Measurements from ENCODE around the gene SHISA6.

SHISA6 gene

DNA sequence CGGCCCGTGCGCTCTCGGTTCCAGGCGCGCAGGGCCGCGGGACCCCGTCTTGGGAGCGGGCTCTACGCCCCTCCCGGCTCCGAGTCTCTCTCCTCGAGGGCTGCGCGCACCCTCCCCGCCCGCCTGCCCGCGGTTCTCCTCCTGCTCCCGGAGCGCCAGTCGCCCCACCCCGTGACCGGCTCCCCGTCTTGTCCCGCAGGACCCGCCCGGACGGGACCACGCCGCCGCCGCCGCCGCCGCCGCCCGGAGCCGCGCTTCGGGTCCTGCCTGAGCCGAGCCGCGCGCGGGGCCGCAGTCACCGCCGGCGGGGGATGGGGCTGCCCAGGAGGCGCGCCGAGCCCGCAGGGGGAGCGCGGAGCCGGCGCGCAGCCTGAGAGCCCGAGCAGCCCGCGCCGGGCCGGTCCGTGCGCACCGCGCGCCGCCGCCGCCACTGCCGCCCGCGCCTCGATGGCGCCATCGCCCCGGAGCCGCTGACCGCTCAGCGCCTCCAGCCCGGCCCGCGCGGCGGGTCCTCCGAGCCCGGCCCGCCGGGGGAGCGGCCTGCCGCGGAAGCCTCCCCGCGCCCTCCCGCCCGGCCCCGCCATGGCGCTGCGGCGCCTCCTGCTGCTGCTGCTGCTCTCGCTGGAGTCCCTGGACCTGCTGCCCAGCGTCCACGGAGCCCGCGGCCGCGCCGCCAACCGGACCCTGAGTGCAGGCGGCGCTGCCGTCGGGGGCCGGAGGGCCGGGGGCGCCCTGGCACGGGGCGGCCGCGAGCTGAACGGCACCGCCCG is at the start of gene SHISA6:
Gene SHISA6, plus strand, starts transcription at position 373 of the 770 bp plus-strand sequence.
- no peak for DNase-seq

DNA sequence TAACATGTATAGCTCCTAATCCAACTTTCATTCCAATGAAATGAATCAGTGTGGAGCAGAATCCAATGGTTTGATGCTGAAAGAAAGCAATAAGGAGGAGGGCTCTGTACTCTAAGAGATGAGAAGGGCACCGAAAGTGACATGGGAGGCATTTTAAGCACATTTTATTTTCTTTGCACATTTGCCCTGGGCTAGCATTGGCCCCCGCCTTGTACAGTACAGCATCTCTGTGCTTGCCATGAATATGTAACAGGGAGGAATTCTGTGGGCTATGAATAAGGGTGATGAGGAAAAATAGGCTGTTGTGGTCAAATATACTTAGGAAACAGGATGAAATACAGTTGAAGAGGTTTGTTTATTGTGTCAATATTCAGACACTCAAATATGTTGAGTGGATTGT is 45.2 kb upstream of the SHISA6 start:
- no peak for DNase-seq

GRCh38 chr17:11204991-11205390 is 36.0 kb upstream of the SHISA6 start:
- DNase-seq, result no peak

DNA sequence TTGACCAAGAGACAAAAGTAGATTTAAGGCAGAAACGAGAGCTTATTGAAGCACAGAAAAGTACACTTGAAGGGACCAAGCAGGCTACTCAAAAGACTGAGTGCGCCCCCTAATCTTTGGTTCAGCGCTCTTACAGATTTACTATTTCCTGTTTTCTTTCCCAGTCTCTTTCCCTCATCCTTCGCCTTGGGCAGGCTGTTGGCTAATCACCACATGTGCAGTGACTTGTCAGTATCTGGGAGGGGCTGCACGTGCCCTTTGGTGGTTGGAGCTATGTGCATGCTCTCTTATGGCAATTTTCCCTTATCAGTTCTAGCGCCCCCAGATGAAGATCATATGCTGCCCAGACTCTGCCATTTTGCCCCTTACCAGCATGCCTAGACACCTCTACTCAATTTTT is 35.4 kb upstream of the SHISA6 start:
- no peak for DNase-seq

- no peak for DNase-seq
Observed at GRCh38 chr17:11209906-11210305, 31.1 kb upstream of the SHISA6 start.

GRCh38 chr17:11212792-11213191 is 28.2 kb upstream of the SHISA6 start:
- no peak for DNase-seq

GRCh38 chr17:11216976-11217375 is 24.0 kb upstream of the SHISA6 start:
- no peak for DNase-seq

GRCh38 chr17:11221196-11221595 is 19.8 kb upstream of the SHISA6 start:
- DNase-seq, result no peak

GRCh38 chr17:11221721-11222120 is 19.3 kb upstream of the SHISA6 start:
- no peak for DNase-seq

DNA sequence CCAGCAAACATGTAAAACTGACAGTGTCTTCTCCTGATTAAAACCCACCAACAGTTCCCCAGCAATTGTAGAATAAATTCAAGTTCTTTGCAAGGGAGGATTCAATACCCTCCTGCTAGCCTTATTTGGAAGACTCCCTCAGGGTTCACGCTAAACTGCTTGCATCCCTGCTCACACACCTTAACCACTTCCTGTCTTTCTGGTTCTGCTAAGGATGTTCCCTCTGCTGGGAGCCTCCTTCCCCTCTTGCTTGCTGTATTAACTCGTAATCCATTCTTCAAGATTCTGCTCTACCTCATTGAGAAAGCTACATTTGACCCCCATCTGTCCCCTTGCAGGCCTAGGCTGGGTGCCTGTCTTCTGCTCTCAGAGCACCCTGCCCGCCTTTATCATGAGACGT is 2.3 kb upstream of the SHISA6 start:
- no peak for DNase-seq

- DNase-seq, result no peak
Observed at GRCh38 chr17:11239379-11239970, 1.5 kb upstream of the SHISA6 start.

DNA sequence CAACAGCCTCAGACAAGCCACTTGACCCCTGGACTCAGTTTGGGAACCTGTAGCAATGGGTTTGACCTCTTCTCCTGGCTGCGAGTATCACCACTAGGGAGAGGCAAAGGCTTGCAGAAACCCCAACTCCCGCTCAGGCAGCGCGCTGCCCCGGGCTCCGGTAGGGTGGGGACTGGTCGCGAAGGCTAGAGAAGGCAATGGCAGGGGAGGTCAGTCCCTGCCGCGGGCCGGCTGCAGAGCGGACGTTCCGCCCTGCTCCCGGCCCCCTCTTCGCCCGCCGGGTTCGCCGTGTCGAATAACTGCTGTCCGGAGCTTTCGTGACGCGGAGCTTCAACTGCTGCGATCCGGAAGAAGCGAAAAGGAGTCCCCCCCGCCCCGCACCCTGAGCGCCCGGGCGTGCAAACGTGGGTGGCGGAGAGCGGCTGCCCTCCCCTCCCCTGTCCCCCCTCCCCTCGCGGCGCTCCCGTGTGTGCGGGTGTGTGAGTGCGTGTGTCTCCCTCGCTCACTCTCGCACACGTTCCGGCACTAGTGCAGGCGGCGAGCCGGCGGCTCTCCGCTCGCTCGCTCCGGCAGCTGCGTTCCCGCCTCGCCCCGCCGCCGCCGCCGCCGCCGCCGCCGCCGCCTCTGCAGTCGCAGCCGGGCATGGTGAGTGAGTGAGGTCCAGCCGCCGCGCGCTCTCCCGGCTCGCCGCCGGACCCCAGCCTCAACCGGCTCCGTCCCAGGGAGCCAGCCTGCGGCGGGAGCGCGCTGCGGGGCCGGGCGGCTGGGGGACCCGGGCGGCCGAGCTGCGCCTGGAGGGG is 772 bp upstream of the SHISA6 start:
- DNase-seq, result no peak

DNA sequence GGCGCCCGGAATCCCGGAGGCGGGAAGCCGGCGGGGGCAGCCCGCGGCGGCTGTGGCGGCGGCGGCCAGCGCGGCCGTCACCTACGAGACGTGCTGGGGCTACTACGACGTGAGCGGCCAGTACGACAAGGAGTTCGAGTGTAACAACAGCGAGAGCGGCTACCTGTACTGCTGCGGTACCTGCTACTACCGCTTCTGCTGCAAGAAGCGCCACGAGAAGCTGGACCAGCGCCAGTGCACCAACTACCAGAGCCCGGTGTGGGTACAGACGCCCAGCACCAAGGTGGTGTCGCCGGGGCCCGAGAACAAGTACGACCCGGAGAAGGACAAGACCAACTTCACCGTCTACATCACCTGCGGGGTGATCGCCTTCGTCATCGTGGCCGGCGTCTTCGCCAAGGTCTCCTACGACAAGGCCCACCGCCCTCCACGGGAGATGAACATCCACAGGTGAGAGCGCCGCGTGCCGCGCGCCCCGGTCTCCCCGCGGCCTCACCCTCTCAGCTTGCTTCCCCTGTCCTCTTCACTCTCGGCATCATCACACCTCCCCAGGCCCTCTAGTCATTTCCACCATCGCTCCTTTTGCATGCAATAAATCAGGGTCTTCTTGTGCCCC is 706 bp downstream of the SHISA6 start:
- no peak for DNase-seq

DNA sequence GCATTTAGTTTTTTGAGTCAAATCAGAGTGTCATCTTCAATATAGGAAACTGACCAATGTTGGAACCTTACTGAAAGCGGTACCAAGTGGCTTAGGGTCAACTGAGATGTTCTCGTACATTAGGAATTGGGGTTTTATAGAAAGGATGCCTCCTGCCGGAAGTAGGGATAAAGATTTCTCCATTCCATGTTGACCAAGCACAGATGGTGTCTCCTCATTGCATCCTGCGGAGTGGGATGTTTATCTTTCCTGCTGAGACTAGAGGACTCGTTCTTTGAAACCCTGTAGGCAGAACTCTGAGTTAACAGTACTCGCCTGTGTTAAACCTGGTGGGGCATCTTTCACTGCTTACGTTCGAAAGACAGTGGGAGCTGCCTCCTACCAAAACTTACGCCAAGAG is 1.4 kb downstream of the SHISA6 start:
- DNase-seq, result no peak

DNA sequence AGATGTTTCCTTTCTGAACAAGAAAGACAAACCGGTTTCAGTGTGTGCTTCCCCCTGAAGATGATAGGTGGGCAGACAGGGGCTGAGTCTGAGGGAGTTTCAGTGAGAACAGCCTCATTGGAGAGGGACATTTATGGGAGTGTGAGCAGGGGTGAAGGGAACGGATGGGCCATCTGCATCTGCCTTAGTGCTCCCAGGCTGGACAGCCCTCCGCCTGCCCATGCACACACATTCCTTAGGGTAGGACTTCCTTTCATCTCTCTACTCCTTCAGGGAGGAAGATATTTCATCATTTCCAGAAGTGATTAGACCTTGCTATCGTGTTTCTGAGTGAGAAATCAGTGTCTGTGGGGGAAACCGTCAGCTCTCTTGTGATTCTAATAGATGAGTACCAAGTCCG is 3.8 kb downstream of the SHISA6 start:
- no peak for DNase-seq

DNA sequence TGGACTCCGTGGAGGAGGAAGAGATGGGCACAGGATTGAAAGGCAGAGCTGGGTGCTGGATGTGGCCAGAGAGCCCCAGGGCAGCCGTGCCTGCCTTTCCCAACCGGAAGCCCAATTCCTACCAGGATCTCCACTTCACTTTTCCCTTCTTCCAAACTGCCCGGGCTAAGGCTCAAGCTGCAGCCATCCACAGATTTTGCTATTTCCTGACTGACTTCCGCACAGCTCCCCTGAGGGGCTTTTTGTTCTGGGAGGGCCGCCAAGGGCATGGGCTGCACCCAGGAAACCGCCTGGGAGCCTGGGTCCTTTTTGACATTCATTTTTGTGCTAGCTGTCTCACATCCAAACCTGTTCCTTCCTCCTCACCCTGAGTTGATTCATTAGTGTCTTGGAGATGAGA is 4.2 kb downstream of the SHISA6 start:
- no peak for DNase-seq

DNA sequence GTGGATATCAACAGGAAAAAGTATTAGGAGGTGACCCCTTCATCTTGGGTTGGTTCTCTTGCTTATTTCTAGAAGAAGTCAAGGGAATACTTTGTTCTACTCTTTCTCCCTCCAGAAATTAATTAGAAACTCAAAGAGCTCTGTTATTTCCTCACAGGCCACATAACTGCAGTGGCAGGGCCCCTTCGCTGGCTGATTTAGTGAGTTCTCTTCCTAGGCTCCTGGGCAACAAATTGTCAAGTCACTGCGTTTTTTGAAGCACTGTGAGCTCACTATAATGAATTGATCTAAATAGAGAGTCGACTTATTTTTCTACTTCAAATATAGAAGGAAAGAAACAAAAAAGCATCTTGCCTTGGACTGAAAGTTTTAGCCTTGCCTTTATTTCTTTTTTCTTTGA is 4.8 kb downstream of the SHISA6 start:
- no peak for DNase-seq

- DNase-seq, result no peak
Observed at GRCh38 chr17:11250161-11250560, 9.1 kb downstream of the SHISA6 start.

DNA sequence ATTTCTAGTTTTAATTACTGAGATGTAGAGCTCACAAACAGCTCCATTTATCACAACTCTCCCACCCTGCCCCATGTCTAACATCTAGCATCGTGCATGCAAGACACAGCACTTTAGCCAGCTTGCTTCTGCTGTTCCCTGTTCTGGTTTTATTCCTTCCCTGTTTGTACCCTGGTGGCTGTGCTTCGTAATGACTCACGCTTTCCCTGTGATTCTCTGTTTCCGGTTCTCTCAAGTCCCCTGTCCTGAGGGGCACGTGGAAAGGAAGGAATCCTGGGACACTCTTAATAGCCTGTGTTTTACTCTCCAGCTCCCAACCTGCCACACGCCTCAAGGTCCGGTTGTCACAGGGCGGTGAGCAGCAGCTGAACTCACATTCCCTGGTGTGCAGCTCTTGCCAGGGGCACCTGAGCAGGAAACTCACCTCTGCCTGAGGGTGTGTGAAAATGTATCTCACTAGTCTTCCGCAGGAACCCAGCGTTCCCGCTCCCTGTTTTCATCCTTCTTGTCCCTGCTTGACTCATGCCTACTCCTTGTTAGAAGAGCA is 10.6 kb downstream of the SHISA6 start:
- no peak for DNase-seq

GRCh38 chr17:11252146-11252545 is 11.1 kb downstream of the SHISA6 start:
- no peak for DNase-seq

DNA sequence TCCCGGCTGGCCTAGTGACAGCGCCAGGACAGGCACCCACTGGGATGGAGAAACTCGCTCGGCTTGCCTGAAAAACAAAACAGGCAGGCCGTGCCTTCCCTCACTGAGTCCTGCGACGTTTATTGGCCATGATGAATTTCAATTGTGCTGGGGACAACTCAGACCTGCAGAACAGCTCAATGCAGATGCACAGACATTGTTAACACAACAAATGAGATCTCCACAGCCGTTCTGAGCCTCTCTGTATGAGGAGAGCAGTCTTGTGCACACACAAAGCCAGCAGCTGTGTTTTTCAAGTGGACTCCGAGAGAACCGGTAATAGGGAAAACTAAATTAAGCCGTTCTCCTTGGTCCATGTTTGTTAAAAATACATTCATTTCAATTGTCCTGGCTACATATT is 15.9 kb downstream of the SHISA6 start:
- DNase-seq, result no peak

DNA sequence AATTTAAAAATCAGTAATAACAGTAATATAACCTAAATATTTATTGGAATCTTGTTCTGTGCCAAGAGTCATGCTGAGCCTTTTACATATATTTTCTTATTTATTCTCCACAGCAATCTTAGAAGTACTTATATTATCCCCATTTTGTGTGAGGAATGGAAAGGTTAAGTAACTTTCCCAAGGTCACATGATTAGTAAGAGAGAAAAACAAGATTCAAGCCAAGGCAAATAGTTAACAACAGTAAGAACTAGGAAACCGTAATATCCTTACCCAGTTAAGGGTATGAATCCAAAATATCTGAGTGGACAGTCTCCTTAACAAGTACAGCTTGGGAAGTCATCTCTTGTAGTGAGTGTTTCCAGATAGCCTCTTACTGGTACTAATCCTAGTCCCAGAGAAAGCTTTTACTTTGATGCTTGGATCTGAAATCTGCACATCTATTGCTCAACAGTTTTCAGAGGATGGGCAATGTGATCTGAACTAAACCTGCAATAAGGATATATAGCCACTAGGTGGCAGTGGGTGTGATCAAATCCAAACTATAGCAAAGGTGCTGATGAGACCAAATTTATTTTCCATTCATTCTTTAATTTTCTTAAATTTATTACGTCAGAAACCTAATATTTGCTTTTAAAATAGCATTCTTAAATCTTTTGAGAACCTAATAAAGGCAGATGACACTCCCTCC is 23.3 kb downstream of the SHISA6 start:
- no peak for DNase-seq

Data from NCI-H1436 (cell line).